RPMI7951 (cell line): ENCODE measurements around the gene GPANK1. TPM values are rescaled to one million over a fixed set of nuclear protein-coding genes. Genes with fewer than 3 reads are reported as not detected.

ENCODE experiments used
- DNase-seq: peaks from one replicate; pipeline ENCODE4 v3.0.0-alpha.2; 2012; ENCODE audit warnings: low read depth
- total RNA-seq: library from RNA; depleted of rRNA; stranded (reverse); fragments of >200 nt; shearing (Covaris generic); gene quantifications from 2 replicates; pipeline ENCODE4 v1.2.3, GENCODE V29; 2014

GPANK1 gene
- total RNA-seq, 1 experiment from 2014 or later: 22.5 TPM

- DNase-seq: no peak
Observed at GRCh38 chr6:31642798-31643570, 21.8 kb downstream of the GPANK1 start.

DNA sequence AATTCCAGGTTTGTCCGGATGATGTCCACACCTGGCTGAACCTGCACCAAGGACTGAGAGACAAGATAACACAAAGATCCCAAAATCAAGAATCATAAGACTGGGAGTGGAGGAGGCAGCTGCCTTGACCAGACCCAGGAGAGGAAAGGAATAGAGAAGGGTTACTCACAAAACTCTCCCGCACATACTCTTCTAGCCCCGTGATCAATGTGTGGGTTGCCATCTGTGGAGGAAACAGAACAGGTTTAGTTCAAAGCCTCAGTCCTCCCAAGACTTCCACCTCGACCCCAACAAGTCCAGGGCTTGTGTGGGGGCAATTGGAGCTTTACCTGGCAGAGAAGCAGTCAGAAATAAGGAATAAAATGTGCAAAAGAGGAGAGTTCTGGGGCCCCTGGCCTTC is 23.4 kb downstream of the GPANK1 start:
- DNase-seq: no peak

- no peak for DNase-seq
Observed at GRCh38 chr6:31640612-31641011, 24.2 kb downstream of the GPANK1 start.

- DNase-seq: peak; percentile 92
Observed at GRCh38 chr6:31639449-31639861, 25.3 kb downstream of the GPANK1 start.

DNA sequence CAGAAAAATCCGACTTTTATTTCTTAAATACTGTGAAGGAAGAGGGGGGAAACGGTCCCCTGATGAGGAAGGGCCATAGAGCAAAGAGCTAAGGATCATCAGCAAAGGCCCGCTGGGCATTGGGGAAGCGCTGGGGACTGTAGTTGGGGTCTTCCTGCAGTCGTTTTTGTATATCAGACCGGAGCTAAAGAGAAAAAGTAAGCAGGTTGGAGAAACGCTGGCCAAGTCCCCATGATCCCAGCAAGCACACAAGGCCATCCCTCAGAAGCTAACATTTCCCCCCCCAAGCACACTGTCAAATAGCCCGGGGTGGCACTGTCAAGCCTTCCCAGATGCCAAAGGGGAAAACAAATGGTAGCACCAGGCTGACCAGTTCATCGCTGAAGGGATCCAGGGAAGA is 25.8 kb downstream of the GPANK1 start:
- peak; percentile 36 for DNase-seq

- peak; percentile 18 for DNase-seq
Observed at GRCh38 chr6:31636698-31637596, 27.9 kb downstream of the GPANK1 start.

- no peak for DNase-seq
Observed at GRCh38 chr6:31634969-31635575, 29.7 kb downstream of the GPANK1 start.

GRCh38 chr6:31634131-31634530 is 30.7 kb downstream of the GPANK1 start:
- peak; percentile 54 for DNase-seq

GRCh38 chr6:31633447-31633846 is 31.4 kb downstream of the GPANK1 start:
- no peak for DNase-seq

DNA sequence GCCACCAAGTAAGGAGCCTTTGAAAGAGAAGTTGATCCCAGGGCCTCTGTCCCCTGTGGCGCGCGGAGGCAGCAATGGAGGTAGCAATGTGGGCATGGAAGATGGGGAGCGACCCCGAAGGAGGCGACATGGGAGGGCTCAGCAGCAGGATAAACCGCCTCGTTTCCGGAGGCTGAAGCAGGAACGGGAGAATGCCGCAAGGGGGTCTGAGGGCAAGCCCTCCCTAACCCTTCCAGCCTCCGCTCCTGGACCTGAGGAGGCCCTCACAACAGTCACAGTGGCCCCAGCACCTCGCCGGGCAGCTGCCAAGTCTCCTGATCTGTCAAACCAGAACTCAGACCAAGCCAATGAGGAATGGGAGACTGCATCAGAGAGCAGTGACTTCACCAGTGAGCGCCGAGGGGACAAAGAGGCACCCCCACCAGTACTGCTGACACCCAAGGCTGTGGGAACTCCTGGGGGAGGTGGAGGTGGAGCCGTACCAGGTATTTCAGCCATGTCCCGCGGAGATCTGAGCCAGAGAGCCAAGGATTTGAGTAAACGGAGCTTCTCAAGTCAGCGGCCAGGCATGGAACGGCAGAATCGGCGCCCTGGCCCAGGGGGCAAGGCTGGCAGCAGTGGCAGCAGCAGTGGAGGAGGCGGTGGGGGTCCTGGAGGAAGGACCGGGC is 32.4 kb downstream of the GPANK1 start:
- no peak for DNase-seq

GRCh38 chr6:31631681-31632278 is 33.0 kb downstream of the GPANK1 start:
- no peak for DNase-seq

- no peak for DNase-seq
Observed at GRCh38 chr6:31631209-31631608, 33.6 kb downstream of the GPANK1 start.

DNA sequence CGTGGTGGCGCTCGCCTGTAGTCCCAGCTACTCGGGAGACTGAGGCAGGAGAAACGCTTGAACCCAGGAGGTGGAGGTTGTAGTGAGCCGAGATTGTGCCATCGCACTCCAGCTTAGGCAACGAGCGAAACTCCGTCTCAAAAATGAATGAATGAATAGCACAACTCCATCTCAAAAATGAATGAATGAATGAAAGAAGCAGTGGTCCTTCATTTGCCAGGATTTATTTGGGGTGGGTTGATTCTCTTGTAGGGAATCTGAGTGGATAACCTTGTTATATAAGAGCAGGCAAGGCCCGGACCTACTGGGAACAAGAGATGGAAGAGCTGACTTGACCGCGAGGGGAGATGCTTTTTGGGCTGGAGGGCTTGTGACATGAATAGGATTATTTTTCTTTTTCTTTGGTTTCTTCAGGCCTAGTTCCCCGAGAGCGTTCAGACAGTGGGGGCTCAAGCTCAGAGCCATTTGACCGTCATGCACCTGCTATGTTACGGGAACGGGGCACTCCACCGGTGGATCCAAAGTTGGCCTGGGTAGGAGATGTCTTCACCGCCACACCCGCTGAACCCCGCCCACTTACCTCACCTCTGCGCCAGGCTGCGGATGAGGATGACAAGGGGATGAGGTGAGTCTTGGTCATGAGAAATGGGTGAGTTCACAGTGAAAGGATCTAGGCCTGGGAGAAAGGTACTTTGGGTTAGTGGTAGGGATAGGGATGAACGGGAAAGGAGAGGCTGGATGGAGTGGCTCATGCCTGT is 34.4 kb downstream of the GPANK1 start:
- no peak for DNase-seq

DNA sequence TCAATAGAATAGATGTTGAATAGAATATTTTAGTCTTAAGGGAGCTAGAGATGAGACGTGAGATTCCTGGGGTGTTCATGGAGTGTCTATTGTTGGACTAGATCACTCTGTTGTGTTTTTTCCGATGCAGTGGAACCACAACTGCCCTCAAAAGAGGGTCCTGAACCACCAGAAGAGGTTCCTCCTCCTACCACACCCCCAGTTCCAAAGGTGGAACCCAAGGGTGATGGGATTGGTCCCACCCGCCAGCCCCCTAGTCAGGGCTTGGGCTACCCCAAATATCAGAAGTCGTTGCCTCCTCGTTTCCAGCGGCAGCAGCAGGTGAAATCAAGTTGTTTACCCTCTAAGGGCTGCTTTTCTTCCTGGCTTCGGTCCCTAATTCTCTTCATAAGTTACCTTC is 35.8 kb downstream of the GPANK1 start:
- DNase-seq: no peak

- DNase-seq: no peak
Observed at GRCh38 chr6:31627690-31628287, 37.0 kb downstream of the GPANK1 start.

GRCh38 chr6:31626952-31627351 is 37.8 kb downstream of the GPANK1 start:
- no peak for DNase-seq

GRCh38 chr6:31624070-31624469 is 40.7 kb downstream of the GPANK1 start:
- DNase-seq: no peak

- no peak for DNase-seq
Observed at GRCh38 chr6:31622684-31623091, 42.1 kb downstream of the GPANK1 start.

GRCh38 chr6:31621991-31622390 is 42.8 kb downstream of the GPANK1 start:
- peak; percentile 34 for DNase-seq

GRCh38 chr6:31621320-31621939 is 43.4 kb downstream of the GPANK1 start:
- no peak for DNase-seq
